ENCODE results near the gene PAPPA2. TPM values are rescaled to one million over a fixed set of nuclear protein-coding genes. Genes with fewer than 3 reads are reported as not detected.

Gene PAPPA2
- total RNA-seq: 0.44 and 2.2 TPM in 2 replicates

DNA sequence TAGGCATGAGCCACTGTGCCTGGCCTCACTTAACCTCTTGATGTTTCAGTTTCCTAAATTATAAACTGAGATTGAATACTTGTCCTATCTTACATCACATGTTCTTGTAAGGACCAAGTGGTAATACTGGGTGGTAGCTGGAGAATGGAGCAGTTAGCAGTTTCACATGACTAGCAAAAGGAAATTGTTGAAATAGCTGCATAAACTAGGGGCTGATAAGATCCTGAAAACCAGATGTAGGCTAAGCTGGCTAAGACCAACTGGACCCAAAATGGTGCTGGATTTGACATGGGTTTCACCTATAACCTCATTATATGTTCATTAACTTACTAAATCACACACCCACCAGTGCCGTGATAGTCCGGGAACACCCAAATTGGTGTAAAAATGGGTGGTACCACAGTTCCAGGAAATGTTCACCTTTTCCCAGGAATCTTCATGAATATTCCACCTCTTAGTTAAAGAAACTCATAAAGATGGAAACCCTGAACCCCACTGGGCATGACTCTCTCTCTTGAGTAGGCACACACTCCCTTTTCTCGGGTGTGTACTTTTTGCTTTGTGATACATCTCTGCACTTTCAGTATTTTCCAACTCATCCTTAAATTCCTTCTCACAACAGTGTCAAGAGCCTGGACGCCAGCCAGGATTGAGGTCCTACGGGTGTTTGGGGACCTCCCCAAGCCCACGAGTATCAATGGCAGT is at the start of gene PAPPA2:
PAPPA2 (plus strand) TSS at position 502 of the 705 bp plus-strand sequence. CDS start 93,148 bp downstream, outside the sequence.

Measured in smooth muscle cell of trachea (primary cell).